ENCODE data around the gene TTC16.

TTC16 gene, protein sequence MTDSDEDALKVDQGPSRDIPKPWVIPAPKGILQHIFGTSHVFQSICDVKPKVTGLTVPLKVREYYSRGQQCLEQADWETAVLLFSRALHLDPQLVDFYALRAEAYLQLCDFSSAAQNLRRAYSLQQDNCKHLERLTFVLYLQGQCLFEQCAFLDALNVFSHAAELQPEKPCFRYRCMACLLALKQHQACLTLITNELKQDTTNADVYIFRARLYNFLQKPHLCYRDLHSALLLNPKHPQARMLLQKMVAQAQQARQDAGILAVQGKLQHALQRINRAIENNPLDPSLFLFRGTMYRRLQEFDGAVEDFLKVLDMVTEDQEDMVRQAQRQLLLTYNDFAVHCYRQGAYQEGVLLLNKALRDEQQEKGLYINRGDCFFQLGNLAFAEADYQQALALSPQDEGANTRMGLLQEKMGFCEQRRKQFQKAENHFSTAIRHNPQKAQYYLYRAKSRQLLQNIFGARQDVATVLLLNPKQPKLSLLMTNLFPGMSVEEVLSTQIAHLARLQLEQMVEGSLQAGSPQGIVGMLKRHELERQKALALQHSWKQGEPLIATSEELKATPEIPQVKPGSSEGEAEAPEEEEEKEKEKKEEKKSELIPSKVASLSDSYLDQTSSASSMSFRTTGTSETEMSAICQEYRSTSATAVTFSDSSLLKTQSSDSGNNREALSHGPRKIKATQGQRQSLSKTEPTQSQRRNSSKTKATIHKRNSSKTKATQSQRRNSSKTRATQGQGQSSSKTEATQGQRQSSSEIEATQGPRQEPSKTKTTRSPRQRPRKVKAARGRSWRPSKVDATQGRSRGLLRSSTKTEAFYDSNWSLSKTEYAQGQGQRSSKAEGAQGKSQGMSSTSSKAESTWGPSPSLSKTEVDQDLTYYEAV

DNA sequence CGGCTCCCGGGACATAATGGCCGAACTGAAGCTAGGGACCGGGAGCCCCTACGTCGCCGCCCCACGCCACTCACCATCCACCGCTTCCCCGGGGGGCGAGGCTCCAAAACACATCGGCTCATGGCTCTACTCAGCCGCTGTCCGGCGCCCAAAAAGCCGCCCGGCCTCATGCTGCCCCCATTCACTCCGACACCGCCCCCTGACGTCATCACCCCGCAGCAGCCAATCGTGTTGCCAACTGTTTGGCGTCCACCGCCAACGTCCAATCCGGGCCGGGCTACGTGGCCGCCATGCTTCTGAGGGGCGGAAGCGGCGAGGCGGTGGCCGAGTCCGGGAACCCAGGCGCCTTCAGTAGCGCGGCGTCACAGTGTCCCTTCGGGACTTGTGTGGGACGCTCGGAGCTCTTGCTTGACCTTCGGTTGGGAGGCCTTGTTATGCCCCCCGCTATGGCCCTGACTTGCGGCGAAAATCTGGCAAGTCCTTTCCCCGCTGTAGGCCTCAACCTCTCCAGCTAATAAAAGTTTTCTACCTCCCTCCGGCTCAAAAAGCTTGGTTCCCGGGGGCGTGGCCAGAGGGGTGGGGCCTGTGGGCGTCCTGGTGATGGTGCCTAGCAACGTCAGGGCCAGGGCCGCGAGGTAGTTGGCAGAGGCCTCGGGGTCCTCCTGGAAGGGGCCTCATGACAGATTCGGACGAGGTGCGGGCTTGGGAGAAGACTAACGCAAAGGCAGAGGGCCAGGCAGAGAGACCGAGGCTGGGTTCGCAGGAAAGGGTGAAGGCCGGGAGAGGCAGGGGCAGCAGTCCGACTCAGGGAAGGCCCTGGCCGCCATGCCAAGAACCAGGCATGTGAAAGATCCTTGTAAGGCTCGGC, at the start of gene TTC16, which contains the start of gene PTRH1:
Gene TTC16, plus strand, starts transcription at position 610 of the 868 bp plus-strand sequence. Its CDS starts 67 bp downstream, at position 677.
Gene PTRH1, minus strand, starts transcription at position 194 of the 868 bp plus-strand sequence. Its CDS starts 24 bp downstream, at position 170.
- Histone ChIP-seq H3K27ac (peak within 1 kb of the TSS; percentile 80), H3K4me1 (ENCODE audit: control insufficient read depth in 1 of 2, insufficient read depth in 1 of 2, low read depth in 1 of 2, low read length in 1 of 2) (peaks cover 11 to 17% of the 10 kb centered on the region in 2 experiments)
- TF ChIP-seq, protein P1, sequence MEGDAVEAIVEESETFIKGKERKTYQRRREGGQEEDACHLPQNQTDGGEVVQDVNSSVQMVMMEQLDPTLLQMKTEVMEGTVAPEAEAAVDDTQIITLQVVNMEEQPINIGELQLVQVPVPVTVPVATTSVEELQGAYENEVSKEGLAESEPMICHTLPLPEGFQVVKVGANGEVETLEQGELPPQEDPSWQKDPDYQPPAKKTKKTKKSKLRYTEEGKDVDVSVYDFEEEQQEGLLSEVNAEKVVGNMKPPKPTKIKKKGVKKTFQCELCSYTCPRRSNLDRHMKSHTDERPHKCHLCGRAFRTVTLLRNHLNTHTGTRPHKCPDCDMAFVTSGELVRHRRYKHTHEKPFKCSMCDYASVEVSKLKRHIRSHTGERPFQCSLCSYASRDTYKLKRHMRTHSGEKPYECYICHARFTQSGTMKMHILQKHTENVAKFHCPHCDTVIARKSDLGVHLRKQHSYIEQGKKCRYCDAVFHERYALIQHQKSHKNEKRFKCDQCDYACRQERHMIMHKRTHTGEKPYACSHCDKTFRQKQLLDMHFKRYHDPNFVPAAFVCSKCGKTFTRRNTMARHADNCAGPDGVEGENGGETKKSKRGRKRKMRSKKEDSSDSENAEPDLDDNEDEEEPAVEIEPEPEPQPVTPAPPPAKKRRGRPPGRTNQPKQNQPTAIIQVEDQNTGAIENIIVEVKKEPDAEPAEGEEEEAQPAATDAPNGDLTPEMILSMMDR (IDR thresholded peaks at IDR 0.05) = no peak

DNA sequence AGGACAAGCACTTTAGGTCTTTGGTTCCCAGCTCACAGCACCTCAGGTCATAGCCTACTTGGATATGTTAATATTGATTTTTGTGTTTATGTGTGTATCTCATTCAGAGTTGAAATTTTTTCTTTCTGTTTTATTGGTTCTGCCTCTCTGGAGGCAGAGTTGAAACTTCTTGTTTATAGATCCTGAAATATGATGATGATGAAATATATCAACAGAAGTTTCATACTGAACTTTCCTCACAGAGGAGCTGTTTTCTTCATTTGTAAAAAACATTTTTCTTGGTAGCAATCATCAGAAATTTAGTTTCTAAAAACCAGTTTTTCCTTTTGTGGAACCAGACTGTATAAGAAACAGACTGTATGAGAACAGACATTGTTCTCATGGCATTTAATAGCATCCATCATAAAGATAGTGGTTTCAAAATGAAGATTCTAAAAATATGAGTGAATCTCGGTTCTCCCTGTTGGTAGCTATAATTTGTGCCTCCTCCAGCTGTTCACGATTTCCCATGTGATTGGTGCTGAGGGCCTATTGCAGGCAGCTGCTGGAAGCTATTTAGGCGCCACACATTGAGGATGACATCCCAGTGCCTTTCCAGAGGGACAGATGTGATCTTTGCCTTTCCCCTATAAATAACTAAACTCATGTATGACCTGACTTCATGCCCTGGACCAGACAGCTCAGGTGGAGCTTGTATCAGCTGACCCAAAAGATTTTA, 48.6 kb upstream of the TTC16 start:
- Histone ChIP-seq H3K4me3 (ENCODE audit: low read depth in 1 of 2, low read length in 1 of 2) (no peak overlapping the region), H3K9me3 (no peaks in the 10 kb centered on the region), H3K27me3 (no peaks in the 10 kb centered on the region), H3K27ac (no peak overlapping the region), H3K4me1 (ENCODE audit: control insufficient read depth in 1 of 2, insufficient read depth in 1 of 2, low read depth in 1 of 2, low read length in 1 of 2) (no peaks in the 10 kb centered on the region), H3K36me3 (no peaks in the 10 kb centered on the region)
- TF ChIP-seq, protein P1 (IDR thresholded peaks at IDR 0.05) = no peak

More for the DNA sequence above, at the start of gene TTC16, which contains the start of gene PTRH1:
- Histone ChIP-seq H3K36me3 (no peaks in the 10 kb centered on the region), H3K27me3 (peaks cover 18% of the 10 kb centered on the region), H3K9me3 (no peaks in the 10 kb centered on the region), H3K4me3 (ENCODE audit: low read depth in 1 of 2, low read length in 1 of 2) (peak within 1 kb of the TSS; percentile 68 to 92)

DNA sequence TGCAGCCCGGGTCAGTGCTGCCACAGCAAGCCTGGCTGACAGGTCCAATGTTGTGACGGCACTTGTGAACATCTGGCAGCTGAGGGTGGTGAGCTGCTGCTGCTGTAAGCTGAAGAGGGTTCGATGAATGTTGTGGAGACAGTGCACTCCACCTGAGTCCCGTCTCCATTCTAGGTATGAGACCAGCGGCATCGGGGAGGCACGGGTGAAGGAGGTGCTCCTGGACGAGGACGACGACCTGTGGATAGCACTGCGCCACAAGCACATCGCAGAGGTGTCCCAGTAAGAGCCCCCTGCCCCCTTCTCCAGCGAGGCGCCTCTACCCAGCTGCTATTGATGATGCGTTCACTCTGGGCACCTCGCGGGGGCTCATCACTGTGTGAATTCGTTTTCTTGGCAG, 48.0 kb upstream of the TTC16 start:
- no peaks in the 10 kb centered on the region for H3K4me1 ChIP-seq (ENCODE audit: control insufficient read depth in 1 of 2, insufficient read depth in 1 of 2, low read depth in 1 of 2, low read length in 1 of 2)
- no peak overlapping the region for H3K27ac ChIP-seq
- H3K27me3 ChIP-seq = no peaks in the 10 kb centered on the region
- H3K9me3 ChIP-seq = no peaks in the 10 kb centered on the region
- TF ChIP-seq, protein P1 (IDR thresholded peaks at IDR 0.05) = no peak
- H3K36me3 ChIP-seq = no peaks in the 10 kb centered on the region
- H3K4me3 ChIP-seq (ENCODE audit: low read depth in 1 of 2, low read length in 1 of 2) = no peak overlapping the region

DNA sequence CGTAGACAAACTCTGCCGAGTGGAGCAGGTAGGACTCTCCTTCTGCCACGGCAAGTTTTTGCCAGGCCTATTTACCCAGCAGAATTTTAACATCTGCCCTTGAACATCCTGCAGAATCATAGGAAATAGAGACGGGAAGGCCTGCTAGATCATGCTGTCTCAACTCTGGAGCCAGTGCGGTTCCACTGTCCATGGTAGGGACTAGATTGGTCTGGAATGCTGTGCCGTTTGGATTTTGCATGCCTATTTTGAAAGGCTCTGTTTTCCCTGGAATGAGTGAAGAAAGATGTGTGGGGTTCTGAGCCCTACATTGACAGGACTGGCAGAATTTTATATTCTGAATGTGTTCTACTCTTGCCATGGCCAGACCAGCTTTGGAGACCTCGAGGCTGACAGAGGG, 42.6 kb upstream of the TTC16 start:
- Histone ChIP-seq H3K4me3 (ENCODE audit: low read depth in 1 of 2, low read length in 1 of 2) (no peak overlapping the region), H3K9me3 (no peaks in the 10 kb centered on the region), H3K27ac (no peak overlapping the region), H3K27me3 (no peaks in the 10 kb centered on the region), H3K36me3 (no peaks in the 10 kb centered on the region), H3K4me1 (ENCODE audit: control insufficient read depth in 1 of 2, insufficient read depth in 1 of 2, low read depth in 1 of 2, low read length in 1 of 2) (no peaks in the 10 kb centered on the region)
- TF ChIP-seq, protein P1 (IDR thresholded peaks at IDR 0.05) = no peak

All from neutrophil (primary cell).